NCI-H510A (cell line): Measurements from ENCODE around the gene TMEM219.
"Not testable (repeated sequence)": the region's sequence is repeated elsewhere in the genome, so short reads cannot be mapped to it uniquely, and the experiment has no call there.

Experiments used
- DNase-seq: peaks from one replicate; lab custom pipeline; 2025; lab: John Stamatoyannopoulos, UW

TMEM219 gene

GRCh38 chr16:30011714-30012504 is 50.0 kb downstream of the TMEM219 start:
- DNase-seq: no peak

- DNase-seq: not testable (repeated sequence)
These were observed 50.7 kb downstream of the TMEM219 start for GRCh38 chr16:30012598-30012997.

GRCh38 chr16:30015450-30015849 is 53.6 kb downstream of the TMEM219 start:
- DNase-seq: not testable (repeated sequence)

- no peak for DNase-seq
These were observed 54.8 kb downstream of the TMEM219 start for GRCh38 chr16:30016555-30017276.

- DNase-seq: no peak
These were observed 55.4 kb downstream of the TMEM219 start for GRCh38 chr16:30017277-30017656.

- DNase-seq: not testable (repeated sequence)
These were observed 56.1 kb downstream of the TMEM219 start for GRCh38 chr16:30017937-30018336.

- no peak for DNase-seq
These were observed 56.9 kb downstream of the TMEM219 start for GRCh38 chr16:30018731-30019158.
